Measurements from ENCODE around the gene PTBP1. TPM values are rescaled to one million over a fixed set of nuclear protein-coding genes. Genes with fewer than 3 reads are reported as not detected.
"Not testable (repeated sequence)": the region's sequence is repeated elsewhere in the genome, so short reads cannot be mapped to it uniquely, and the experiment has no call there.

The PTBP1 gene
- total RNA-seq, 1 experiment from 2014 or later: 510 TPM

DNA sequence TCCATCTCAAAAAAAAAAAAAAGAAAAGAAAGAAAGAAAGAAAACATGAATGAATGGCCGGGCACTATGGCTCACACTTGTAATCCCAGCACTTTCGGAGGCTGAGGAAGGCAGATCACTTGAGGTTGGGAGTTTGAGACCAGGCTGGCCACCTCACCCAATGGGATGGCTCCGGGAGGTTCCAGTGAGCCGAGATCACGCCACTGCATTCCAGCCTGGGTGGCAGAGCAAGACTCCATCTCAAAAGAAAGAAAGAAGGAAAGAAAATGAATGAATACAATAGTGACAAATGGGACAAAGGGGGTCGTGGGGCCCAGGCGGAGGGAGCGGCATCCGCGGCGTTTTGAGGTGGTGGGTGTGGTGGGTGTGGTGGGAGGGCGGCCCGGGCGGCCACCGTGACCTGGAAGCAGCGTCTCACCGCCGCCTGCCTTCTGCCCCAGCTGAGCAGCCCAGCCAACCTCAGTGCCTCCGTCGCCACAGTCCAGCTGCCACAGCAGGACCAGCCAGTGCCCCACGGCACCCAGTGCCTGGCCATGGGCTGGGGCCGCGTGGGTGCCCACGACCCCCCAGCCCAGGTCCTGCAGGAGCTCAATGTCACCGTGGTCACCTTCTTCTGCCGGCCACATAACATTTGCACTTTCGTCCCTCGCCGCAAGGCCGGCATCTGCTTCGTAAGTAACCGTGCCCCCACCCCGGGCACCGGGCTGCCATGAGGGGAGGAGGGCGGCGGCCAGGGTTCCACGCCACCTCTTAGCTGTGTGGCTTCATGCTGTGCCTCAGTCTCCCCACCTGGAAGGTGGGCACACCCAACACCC, 48.7 kb downstream of the PTBP1 start:
- Mint-ChIP-seq H3K9me3 (ENCODE audit: unreplicated experiment) (peaks cover 8% of the 10 kb centered on the region), H3K27ac (ENCODE audit: unreplicated experiment) (no peak overlapping the region), H3K36me3 (ENCODE audit: insufficient read depth, unreplicated experiment) (peaks cover 13% of the 10 kb centered on the region), H3K4me3 (ENCODE audit: unreplicated experiment) (no peak overlapping the region), H3K4me1 (ENCODE audit: low read depth, unreplicated experiment) (no peaks in the 10 kb centered on the region), H3K27me3 (ENCODE audit: insufficient read depth, unreplicated experiment) (peaks cover 7% of the 10 kb centered on the region)
- no peaks in the 10 kb centered on the region for H3K4me1 ChIP-seq
- no peaks in the 10 kb centered on the region for H3K9me3 ChIP-seq
- TF ChIP-seq, protein P1, sequence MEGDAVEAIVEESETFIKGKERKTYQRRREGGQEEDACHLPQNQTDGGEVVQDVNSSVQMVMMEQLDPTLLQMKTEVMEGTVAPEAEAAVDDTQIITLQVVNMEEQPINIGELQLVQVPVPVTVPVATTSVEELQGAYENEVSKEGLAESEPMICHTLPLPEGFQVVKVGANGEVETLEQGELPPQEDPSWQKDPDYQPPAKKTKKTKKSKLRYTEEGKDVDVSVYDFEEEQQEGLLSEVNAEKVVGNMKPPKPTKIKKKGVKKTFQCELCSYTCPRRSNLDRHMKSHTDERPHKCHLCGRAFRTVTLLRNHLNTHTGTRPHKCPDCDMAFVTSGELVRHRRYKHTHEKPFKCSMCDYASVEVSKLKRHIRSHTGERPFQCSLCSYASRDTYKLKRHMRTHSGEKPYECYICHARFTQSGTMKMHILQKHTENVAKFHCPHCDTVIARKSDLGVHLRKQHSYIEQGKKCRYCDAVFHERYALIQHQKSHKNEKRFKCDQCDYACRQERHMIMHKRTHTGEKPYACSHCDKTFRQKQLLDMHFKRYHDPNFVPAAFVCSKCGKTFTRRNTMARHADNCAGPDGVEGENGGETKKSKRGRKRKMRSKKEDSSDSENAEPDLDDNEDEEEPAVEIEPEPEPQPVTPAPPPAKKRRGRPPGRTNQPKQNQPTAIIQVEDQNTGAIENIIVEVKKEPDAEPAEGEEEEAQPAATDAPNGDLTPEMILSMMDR (IDR thresholded peaks at IDR 0.05; ENCODE audit: insufficient read depth in 1 of 2, low read depth in 1 of 2, low read length in 1 of 2, severe bottlenecking in 1 of 2, unreplicated experiment in 1 of 2): no peak
- no peaks in the 10 kb centered on the region for H3K27me3 ChIP-seq (replicated peaks; ENCODE audit: control insufficient read depth, insufficient read depth, low read length)
- intact Hi-C loops (cut with micrococcal nuclease; ENCODE audit: unreplicated experiment): no loop called here
- H3K36me3 ChIP-seq (ENCODE audit: control insufficient read depth, insufficient read depth, low read length): no peaks in the 10 kb centered on the region
- no peak overlapping the region for H3K4me3 ChIP-seq (ENCODE audit: low read depth, low read length)
- no peak for DNase-seq
- ChIA-PET POLR2A (no interaction called here), CTCF (no interaction called here)
- BruUV-seq (replicated peaks): no TSS peak

DNA sequence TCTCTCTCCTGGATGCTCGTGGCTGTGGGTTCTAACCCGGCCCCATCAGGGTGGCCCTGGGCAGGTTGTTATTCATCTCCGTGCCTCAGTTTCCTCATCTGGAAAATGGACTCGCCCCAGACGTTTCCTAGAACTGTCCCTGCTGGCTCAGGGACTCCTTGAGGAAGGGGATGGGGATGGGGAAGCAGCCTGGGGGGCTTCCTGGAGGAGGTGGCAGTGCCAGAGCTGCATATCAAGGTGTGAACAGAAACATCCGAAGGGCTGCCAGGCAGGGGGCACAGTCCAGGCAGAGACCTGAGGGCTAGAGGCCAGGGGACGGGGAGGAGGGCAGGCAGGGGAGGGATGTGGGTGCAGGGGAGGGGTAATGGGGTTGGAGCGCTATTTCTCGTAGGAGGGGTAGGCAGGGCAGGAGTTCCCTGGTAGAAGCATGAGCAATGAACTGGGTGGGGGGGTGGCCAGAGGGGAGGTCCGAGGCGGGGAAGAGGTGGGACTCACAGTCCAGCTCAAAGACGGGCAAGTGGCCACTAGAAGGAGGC, 51.2 kb downstream of the PTBP1 start:
- Histone ChIP-seq H3K4me3 (ENCODE audit: low read depth, low read length) (no peak overlapping the region), H3K4me1 (no peaks in the 10 kb centered on the region), H3K36me3 (ENCODE audit: control insufficient read depth, insufficient read depth, low read length) (no peaks in the 10 kb centered on the region), H3K9me3 (no peaks in the 10 kb centered on the region), H3K27me3 (replicated peaks; ENCODE audit: control insufficient read depth, insufficient read depth, low read length) (no peaks in the 10 kb centered on the region)
- H3K4me1 Mint-ChIP-seq (ENCODE audit: low read depth, unreplicated experiment): no peaks in the 10 kb centered on the region
- TF ChIP-seq, protein P1 (IDR thresholded peaks at IDR 0.05; ENCODE audit: insufficient read depth in 1 of 2, low read depth in 1 of 2, low read length in 1 of 2, severe bottlenecking in 1 of 2, unreplicated experiment in 1 of 2): no peak
- DNase-seq: no peak
- no peak overlapping the region for H3K27ac Mint-ChIP-seq (ENCODE audit: unreplicated experiment)
- peaks cover 1% of the 10 kb centered on the region for H3K36me3 Mint-ChIP-seq (ENCODE audit: insufficient read depth, unreplicated experiment)
- no peak overlapping the region for H3K4me3 Mint-ChIP-seq (ENCODE audit: unreplicated experiment)
- CTCF ChIA-PET: interaction anchor here (0.6 kb wide), 1 partner anchor 9 kb away, joined by 3 read pairs; no protein-coding TSS in a partner anchor
- no peaks in the 10 kb centered on the region for H3K9me3 Mint-ChIP-seq (ENCODE audit: unreplicated experiment)
- no TSS peak for BruUV-seq (replicated peaks)
- peaks cover 4% of the 10 kb centered on the region for H3K27me3 Mint-ChIP-seq (ENCODE audit: insufficient read depth, unreplicated experiment)
- intact Hi-C loops (cut with micrococcal nuclease; ENCODE audit: unreplicated experiment): no loop called here
- POLR2A ChIA-PET: no interaction called here

DNA sequence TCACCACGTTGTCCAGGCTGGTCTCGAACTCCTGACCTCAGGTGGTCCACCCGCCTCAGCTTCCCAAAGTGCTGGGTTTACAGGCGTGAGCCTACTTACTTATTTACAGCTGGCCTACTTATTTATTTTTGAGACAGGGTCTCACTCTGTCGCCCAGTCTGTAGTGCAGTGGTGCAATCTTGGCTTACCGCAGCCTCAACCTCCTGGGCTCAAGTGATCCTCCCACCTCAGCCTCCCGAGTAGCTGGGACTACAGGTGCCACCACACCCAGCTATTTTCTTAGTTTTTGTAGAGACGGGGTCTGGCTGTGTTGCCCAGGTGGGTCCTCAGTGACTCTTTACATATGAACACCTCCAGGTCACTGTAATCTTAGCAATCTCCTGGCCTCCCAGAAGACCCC, 51.9 kb downstream of the PTBP1 start:
- POLR2A ChIA-PET; H3K9me3 Mint-ChIP-seq (ENCODE audit: unreplicated experiment); BruUV-seq (replicated peaks); H3K27me3 ChIP-seq (replicated peaks; ENCODE audit: control insufficient read depth, insufficient read depth, low read length); DNase-seq; H3K4me1 Mint-ChIP-seq (ENCODE audit: low read depth, unreplicated experiment); H3K9me3 ChIP-seq; intact Hi-C loops (cut with micrococcal nuclease; ENCODE audit: unreplicated experiment); H3K4me3 Mint-ChIP-seq (ENCODE audit: unreplicated experiment); H3K27me3 Mint-ChIP-seq (ENCODE audit: insufficient read depth, unreplicated experiment); H3K4me1 ChIP-seq; H3K36me3 Mint-ChIP-seq (ENCODE audit: insufficient read depth, unreplicated experiment); H3K36me3 ChIP-seq (ENCODE audit: control insufficient read depth, insufficient read depth, low read length); H3K4me3 ChIP-seq (ENCODE audit: low read depth, low read length); H3K27ac Mint-ChIP-seq (ENCODE audit: unreplicated experiment): not testable (repeated sequence)
- CTCF ChIA-PET: interaction anchor here (1.1 kb wide), 1 partner anchor 11 kb away, joined by 3 read pairs; no protein-coding TSS in a partner anchor
